Common myeloid progenitor, CD34-positive (primary cell): ENCODE measurements around the gene BMP6.

Experiments
- CTCF ChIA-PET: fragments of 350-600 bp; sonication (Branson Sonifier 250); formaldehyde crosslinking; loops from one replicate; lab custom pipeline; 2021; ENCODE audit warnings: antibody characterized with exemption; lab: Charles Lee
- POLR2A ChIA-PET: fragments of 350-600 bp; sonication (Branson Sonifier 250); formaldehyde crosslinking; loops from one replicate; lab custom pipeline; 2021; ENCODE audit warnings: antibody characterized with exemption; lab: Charles Lee
- DNase-seq, 3 donors: peaks; one replicate each; pipeline versions ENCODE4 v3.0.0 to v3.0.0-alpha.2; 2013
- H3K27ac ChIP-seq, 2 experiments: 1 replicate in 1 of 2; 2 replicates in 1 of 2; pipeline ENCODE4 v1.7.0; 2013; ENCODE audit warnings: inconsistent platforms in 2 of 2, low read length in 2 of 2, mild to moderate bottlenecking in 2 of 2, low read depth in 1 of 2, moderate library complexity in 1 of 2; ENCODE audit not compliant: severe bottlenecking in 2 of 2, insufficient read depth in 1 of 2, poor library complexity in 1 of 2
- H3K27me3 ChIP-seq, 5 experiments: replicated peaks in 2 of 5; 1 replicate in 3 of 5; 2 replicates in 2 of 5; pipeline versions ENCODE4 v1.6.1 to v1.7.0; 2013; ENCODE audit warnings: low read length in 4 of 5, mild to moderate bottlenecking in 2 of 5, moderate library complexity in 2 of 5, inconsistent platforms in 1 of 5; ENCODE audit not compliant: insufficient read depth in 5 of 5, control insufficient read depth in 4 of 5
- H3K36me3 ChIP-seq, 4 experiments: 1 replicate in 2 of 4; 2 replicates in 2 of 4; pipeline versions ENCODE4 v1.6.1 to v1.7.0; 2013; ENCODE audit warnings: low read length in 3 of 4, control low read depth in 1 of 4, mild to moderate bottlenecking in 1 of 4; ENCODE audit not compliant: control insufficient read depth in 4 of 4, insufficient read depth in 4 of 4
- H3K4me1 ChIP-seq, 4 experiments: 1 replicate in 3 of 4; 2 replicates in 1 of 4; pipeline versions ENCODE4 v1.6.1 to v1.7.1; 2013; ENCODE audit warnings: low read length in 3 of 4, mild to moderate bottlenecking in 3 of 4, control low read depth in 1 of 4, inconsistent platforms in 1 of 4, moderate library complexity in 1 of 4; ENCODE audit not compliant: control insufficient read depth in 4 of 4, insufficient read depth in 4 of 4; ENCODE audit errors: control extremely low read depth in 1 of 4
- H3K4me3 ChIP-seq, 7 experiments: 1 replicate in 4 of 7; 2 replicates in 3 of 7; pipeline versions ENCODE4 v1.5.1 to v1.7.0; 2013; ENCODE audit warnings: mild to moderate bottlenecking in 7 of 7, low read length in 6 of 7, moderate library complexity in 6 of 7, inconsistent platforms in 2 of 7, low read depth in 2 of 7, control low read depth in 1 of 7; ENCODE audit not compliant: insufficient read depth in 4 of 7, control insufficient read depth in 1 of 7; ENCODE audit errors: extremely low read depth in 1 of 7
- H3K9me3 ChIP-seq, 5 experiments: 1 replicate in 4 of 5; 2 replicates in 1 of 5; pipeline versions ENCODE4 v1.6.1 to v1.7.1; 2013; ENCODE audit warnings: low read length in 4 of 5, mild to moderate bottlenecking in 2 of 5, inconsistent platforms in 1 of 5, low read depth in 1 of 5, moderate library complexity in 1 of 5; ENCODE audit not compliant: control insufficient read depth in 4 of 5, insufficient read depth in 2 of 5; ENCODE audit errors: control extremely low read depth in 1 of 5
- WGBS: methylation state at CpG from one replicate; pipeline ENCODE4 v1.1.5; 2013; ENCODE audit not compliant: insufficient coverage; 5-methylcytosine and 5-hydroxymethylcytosine counted together

BMP6 gene

DNA sequence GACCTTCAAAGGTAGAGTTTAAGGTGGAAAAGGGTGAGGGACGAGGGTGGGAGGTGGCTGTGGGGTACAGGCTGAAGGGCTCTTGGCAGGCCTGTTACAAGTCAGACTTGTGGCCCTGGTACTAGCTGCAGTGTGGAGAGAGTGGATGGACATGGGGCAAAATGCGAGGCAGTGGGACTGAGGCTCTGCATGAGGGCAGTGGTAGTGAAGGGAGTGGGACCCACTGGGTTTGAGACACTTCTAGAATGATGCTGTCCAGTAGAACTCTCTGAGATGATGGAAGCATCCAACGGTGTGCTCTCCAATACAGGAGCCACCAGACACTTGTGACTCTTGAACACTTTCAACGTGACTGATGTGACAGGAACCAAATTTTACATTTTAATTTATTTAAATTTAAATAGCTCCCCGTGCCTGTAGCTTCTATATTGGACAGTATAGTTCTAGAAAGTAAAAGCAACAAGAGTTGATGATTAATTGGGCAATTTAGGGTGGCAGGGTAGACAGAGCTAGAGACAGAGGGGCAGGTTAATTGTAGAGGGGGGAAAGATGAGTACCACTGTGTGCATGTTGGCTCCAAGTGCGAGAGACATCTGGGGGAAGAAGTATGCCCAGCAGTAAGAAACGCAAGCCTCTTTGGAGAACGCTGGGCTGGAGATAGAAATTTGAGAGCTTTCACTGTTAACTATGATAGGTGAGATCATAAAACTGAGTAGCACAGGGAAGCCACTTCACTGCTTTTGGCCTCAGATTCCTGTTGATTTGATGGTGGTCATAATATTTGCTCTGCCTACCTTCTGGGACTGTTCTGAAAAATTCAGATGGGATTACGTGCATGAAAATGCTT, 107.2 kb downstream of the BMP6 start:
- POLR2A ChIA-PET, result interaction anchor here (0.6 kb wide), 1 partner anchor 1982 kb away, joined by 3 read pairs; no protein-coding TSS in a partner anchor
- 96% methylated on average over 6 of the region's 9 CpGs for WGBS
- no peaks in the 10 kb centered on the region for H3K36me3 ChIP-seq
- no peak overlapping the region for H3K4me3 ChIP-seq
- H3K4me1 ChIP-seq, result no peaks in the 10 kb centered on the region
- no peaks in the 10 kb centered on the region for H3K27me3 ChIP-seq
- H3K9me3 ChIP-seq, result peaks cover 0 to 5% (median 0%) of the 10 kb centered on the region in 5 experiments
- CTCF ChIA-PET, result no interaction called here
- H3K27ac ChIP-seq, result no peak overlapping the region
- no peak for DNase-seq

DNA sequence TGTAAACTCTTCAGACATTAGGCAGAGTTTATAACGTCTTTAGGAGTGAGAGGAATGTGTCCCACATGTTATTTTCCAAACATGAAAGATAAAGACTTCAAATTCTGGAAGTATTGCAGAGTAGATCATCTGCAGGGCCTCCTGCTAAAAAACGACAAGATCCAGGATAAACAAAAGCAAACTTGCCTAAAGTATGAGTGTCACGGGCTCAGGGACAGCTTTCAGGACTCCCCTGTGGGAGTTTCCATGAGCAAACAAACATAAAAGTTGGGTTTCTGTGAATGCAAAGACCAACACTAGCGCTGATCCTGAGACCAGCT, 107.8 kb downstream of the BMP6 start:
- 93% methylated on average over 4 of the region's 4 CpGs for WGBS
- Histone ChIP-seq H3K27me3 (no peaks in the 10 kb centered on the region), H3K9me3 (peaks cover 0 to 5% (median 0%) of the 10 kb centered on the region in 5 experiments), H3K36me3 (no peaks in the 10 kb centered on the region), H3K27ac (no peak overlapping the region), H3K4me1 (no peaks in the 10 kb centered on the region), H3K4me3 (no peak overlapping the region)
- ChIA-PET CTCF (interaction anchor here (0.8 kb wide), 1 partner anchor 10 kb away, joined by 3 read pairs; no protein-coding TSS in a partner anchor), POLR2A (no interaction called here)
- no peak for DNase-seq

DNA sequence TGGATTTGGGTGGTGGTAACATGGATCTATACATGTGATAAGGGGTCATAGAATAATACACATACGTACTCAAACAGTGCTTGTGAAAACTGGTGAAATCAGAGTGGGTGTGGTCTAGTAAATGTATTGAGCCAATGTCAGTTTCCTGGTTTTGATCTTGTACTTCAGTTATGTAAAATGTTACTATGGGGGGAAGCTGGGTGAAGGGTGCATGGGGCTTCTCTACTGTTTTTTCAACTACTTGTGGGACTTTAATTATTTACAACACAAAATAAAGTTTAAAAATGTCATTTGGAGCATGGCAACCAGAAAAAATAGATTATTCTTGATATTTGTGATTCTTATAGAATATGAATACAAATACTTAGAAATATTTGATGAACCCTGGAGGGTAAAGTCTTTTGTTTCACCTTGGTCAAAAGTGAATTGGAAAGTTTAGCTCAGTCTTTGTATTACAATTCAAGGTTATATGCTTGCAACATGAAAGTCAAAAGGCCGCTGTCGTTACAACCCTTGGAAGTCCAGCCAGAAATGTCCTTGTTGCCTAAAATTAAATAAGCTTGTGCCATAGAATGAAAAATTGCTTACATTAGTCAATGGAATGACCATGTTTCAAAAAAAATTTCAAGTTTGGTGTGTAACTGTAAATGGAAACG, 110.6 kb downstream of the BMP6 start:
- ChIA-PET POLR2A (no interaction called here), CTCF (no interaction called here)
- Histone ChIP-seq H3K9me3 (no peaks in the 10 kb centered on the region), H3K27ac (no peak overlapping the region), H3K4me3 (no peak overlapping the region), H3K27me3 (no peaks in the 10 kb centered on the region), H3K36me3 (no peaks in the 10 kb centered on the region), H3K4me1 (no peaks in the 10 kb centered on the region)
- 100% methylated on average over 2 of the region's 4 CpGs for WGBS
- no peak for DNase-seq

DNA sequence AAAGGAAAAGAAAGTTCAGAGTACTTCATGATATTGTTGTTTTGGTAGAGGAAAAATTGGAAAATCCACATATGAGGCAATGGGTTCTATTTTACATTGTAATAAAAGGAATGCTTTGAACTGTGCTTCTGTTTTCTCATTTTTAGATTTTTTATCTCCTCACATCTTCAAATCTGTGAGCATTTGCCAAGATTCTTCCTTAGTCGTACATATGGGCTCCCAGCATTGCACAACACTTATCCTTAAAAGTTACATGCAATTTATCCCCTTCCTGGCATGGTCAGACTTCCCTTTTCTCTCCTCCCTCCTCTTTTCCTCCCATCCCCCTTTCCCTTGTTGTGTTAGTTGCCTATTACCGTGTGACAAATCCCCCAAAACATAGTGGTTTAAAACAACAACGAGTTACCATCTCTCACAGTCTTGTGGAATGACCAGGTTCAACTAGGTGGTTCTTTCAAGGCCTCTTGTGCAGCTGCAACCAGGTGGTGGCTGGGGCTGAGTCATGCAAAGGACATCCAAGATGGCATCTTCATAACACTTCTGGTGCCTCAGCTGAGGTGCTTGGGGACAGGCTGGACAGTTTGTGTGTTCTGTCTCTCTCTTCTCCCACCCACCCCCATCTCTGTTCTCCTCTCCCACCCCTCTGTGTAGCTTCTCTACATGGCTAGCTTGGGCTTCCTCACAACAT, 116.0 kb downstream of the BMP6 start:
- H3K4me3 ChIP-seq, result no peak overlapping the region
- DNase-seq, result no peak
- no peak overlapping the region for H3K27ac ChIP-seq
- 94% methylated on average over 3 of the region's 3 CpGs for WGBS
- H3K9me3 ChIP-seq, result peaks cover 0 to 3% (median 0%) of the 10 kb centered on the region in 5 experiments
- CTCF ChIA-PET, result no interaction called here
- no peaks in the 10 kb centered on the region for H3K4me1 ChIP-seq
- H3K36me3 ChIP-seq, result peaks cover 0 to under 1% (median 0%) of the 10 kb centered on the region in 4 experiments
- POLR2A ChIA-PET, result no interaction called here
- no peaks in the 10 kb centered on the region for H3K27me3 ChIP-seq

DNA sequence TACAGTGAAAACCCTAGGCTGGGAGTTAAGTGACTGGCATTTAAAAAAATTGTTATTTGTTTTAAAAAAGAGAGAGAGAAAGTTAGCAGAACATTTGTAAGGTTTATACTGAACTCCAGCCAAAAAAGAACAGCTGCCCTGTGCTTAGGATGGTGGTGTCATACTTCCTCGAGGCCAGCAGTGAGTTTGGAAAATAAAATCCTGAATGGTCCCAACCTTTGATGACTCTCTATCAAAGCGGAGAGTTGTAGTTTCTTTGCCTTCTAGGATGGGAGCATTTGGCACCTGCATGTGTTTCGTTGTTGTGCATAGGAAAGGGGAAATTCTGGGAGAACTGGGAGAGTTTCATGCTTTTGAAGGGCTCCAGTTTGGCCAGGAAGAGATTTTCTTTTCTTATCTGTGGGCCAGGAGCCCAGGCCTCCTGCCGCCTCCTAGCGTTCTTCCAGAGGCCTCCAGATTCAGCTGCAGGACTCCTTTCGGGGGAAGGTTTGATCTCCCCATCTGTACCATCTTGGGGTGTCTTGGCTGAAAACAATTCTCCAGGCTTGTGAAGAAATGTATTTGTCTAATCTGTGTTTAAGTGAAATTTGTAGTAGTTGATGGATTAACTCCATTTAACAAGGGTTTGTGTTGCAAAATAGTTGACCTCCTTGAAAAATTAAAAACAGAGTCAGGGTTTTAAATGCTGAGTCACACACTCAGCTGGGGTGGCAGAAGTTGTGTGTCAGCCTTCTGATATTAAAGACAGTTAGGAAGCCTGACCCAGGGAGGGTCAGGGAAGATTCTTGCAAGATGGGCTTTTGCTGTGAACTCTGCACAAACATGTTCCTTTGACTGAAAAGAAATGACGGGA, 121.3 kb downstream of the BMP6 start:
- POLR2A ChIA-PET, result no interaction called here
- Histone ChIP-seq H3K36me3 (peaks cover 0 to 4% (median 0%) of the 10 kb centered on the region in 4 experiments), H3K9me3 (peaks cover 0 to 18% (median 3%) of the 10 kb centered on the region in 5 experiments), H3K27me3 (no peaks in the 10 kb centered on the region), H3K27ac (no peak overlapping the region), H3K4me1 (no peaks in the 10 kb centered on the region), H3K4me3 (no peak overlapping the region)
- DNase-seq, result peak in 2 of 3 donors; percentile 6
- 94% methylated on average over 5 of the region's 7 CpGs for WGBS
- CTCF ChIA-PET, result interaction anchor here (1.0 kb wide), 1 partner anchor 19 kb away, joined by 3 read pairs; no protein-coding TSS in a partner anchor

DNA sequence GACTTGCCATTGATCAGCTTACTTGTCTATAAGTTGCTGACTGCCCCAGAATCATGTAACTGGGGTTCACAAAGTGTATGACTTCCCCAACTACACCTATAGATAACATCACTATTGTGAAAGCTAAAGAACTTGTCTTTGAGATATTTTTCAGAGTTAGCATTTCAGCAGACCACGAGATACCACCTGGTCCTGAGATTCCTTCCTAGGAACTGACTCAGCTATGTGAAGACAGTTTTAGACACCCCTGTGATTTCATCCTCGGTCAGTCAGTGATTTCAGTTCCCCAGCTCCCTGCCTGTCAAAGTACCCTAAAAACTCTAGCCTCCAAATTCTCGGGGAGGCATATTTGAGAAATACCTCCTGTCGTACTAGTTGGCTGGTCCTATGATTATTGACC, 122.3 kb downstream of the BMP6 start:
- no peaks in the 10 kb centered on the region for H3K27me3 ChIP-seq
- H3K36me3 ChIP-seq, result peaks cover 0 to 4% (median 0%) of the 10 kb centered on the region in 4 experiments
- H3K4me3 ChIP-seq, result no peak overlapping the region
- WGBS, result 100% methylated on average over 2 of the region's 4 CpGs
- H3K4me1 ChIP-seq, result no peaks in the 10 kb centered on the region
- H3K9me3 ChIP-seq, result peaks cover 0 to 25% (median 5%) of the 10 kb centered on the region in 5 experiments
- no peak overlapping the region for H3K27ac ChIP-seq
- DNase-seq, result no peak
- ChIA-PET POLR2A (no interaction called here), CTCF (no interaction called here)
